ENCODE results near the gene POGZ.

POGZ gene

GRCh38 chr1:151407304-151407703 is 52.0 kb downstream of the POGZ start:
- H3K36me3 ChIP-seq (ENCODE audit: insufficient read depth, low read length): peaks cover 92% of the 10 kb centered on the region
- no peaks in the 10 kb centered on the region for H3K27me3 ChIP-seq (ENCODE audit: insufficient read depth, low read length)
- no peaks in the 10 kb centered on the region for H3K9me2 ChIP-seq (ENCODE audit: low read depth, low read length)
- H3K4me1 ChIP-seq (ENCODE audit: insufficient read depth, low read length, severe bottlenecking): no peaks in the 10 kb centered on the region
- H3F3A ChIP-seq (ENCODE audit: insufficient read depth, low read length): no peaks in the 10 kb centered on the region
- no peak overlapping the region for H3K4me3 ChIP-seq (ENCODE audit: low read depth, low read length, poor library complexity, severe bottlenecking)
- H3K27ac ChIP-seq (ENCODE audit: low read depth, low read length, poor library complexity, severe bottlenecking): no peak overlapping the region
- no peak overlapping the region for H2AFZ ChIP-seq (ENCODE audit: low read length)
- no peak overlapping the region for H3K9ac ChIP-seq (ENCODE audit: low read length)
- no peaks in the 10 kb centered on the region for H3K9me3 ChIP-seq (ENCODE audit: low read length)
- no peak for TF ChIP-seq EZH2 (IDR thresholded peaks at IDR 0.05; ENCODE audit: borderline replicate concordance, low read length)
- TF ChIP-seq, protein P1, sequence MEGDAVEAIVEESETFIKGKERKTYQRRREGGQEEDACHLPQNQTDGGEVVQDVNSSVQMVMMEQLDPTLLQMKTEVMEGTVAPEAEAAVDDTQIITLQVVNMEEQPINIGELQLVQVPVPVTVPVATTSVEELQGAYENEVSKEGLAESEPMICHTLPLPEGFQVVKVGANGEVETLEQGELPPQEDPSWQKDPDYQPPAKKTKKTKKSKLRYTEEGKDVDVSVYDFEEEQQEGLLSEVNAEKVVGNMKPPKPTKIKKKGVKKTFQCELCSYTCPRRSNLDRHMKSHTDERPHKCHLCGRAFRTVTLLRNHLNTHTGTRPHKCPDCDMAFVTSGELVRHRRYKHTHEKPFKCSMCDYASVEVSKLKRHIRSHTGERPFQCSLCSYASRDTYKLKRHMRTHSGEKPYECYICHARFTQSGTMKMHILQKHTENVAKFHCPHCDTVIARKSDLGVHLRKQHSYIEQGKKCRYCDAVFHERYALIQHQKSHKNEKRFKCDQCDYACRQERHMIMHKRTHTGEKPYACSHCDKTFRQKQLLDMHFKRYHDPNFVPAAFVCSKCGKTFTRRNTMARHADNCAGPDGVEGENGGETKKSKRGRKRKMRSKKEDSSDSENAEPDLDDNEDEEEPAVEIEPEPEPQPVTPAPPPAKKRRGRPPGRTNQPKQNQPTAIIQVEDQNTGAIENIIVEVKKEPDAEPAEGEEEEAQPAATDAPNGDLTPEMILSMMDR (IDR thresholded peaks at IDR 0.05; ENCODE audit: low read length): no peak
- H4K20me1 ChIP-seq (ENCODE audit: insufficient read depth, low read length): no peaks in the 10 kb centered on the region
- H3K4me2 ChIP-seq (ENCODE audit: low read length): no peak overlapping the region
- H3K79me2 ChIP-seq (ENCODE audit: insufficient read depth, low read length): no peaks in the 10 kb centered on the region

DNA sequence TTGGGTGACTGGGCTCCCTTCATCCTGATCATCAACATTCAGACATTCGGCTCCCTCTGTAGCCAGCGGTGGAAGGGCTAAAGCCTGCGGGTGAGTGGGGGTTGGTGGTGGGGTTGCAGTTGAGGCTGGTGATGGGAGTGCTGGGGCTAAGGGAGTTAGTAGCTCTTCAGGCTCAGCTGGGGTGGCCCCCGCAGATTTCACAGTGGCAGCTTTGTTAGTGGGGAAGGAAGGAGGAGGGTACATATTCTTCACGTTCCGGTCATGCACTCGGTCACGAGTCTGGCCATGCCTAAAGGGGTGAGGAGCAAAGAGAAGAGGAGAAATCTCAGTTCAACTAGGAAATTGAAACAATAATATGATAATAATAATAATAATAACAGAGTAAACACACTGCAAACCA is 53.1 kb downstream of the POGZ start:
- Histone ChIP-seq H3K27ac (ENCODE audit: low read depth, low read length, poor library complexity, severe bottlenecking) (no peak overlapping the region), H3K9me2 (ENCODE audit: low read depth, low read length) (no peaks in the 10 kb centered on the region), H3K4me2 (ENCODE audit: low read length) (no peak overlapping the region), H3K36me3 (ENCODE audit: insufficient read depth, low read length) (peaks cover 92% of the 10 kb centered on the region), H3K9me3 (ENCODE audit: low read length) (no peaks in the 10 kb centered on the region), H2AFZ (ENCODE audit: low read length) (no peak overlapping the region), H3K27me3 (ENCODE audit: insufficient read depth, low read length) (no peaks in the 10 kb centered on the region), H3F3A (ENCODE audit: insufficient read depth, low read length) (no peaks in the 10 kb centered on the region), H3K9ac (ENCODE audit: low read length) (no peak overlapping the region), H3K4me3 (ENCODE audit: low read depth, low read length, poor library complexity, severe bottlenecking) (no peak overlapping the region), H3K79me2 (ENCODE audit: insufficient read depth, low read length) (no peaks in the 10 kb centered on the region), H3K4me1 (ENCODE audit: insufficient read depth, low read length, severe bottlenecking) (peaks cover 4% of the 10 kb centered on the region), H4K20me1 (ENCODE audit: insufficient read depth, low read length) (no peaks in the 10 kb centered on the region)
- TF ChIP-seq, protein P1 (IDR thresholded peaks at IDR 0.05; ENCODE audit: low read length): no peak
- no peak for TF ChIP-seq EZH2 (IDR thresholded peaks at IDR 0.05; ENCODE audit: borderline replicate concordance, low read length)

GRCh38 chr1:151405187-151405951 is 53.9 kb downstream of the POGZ start:
- peaks cover 3% of the 10 kb centered on the region for H3K79me2 ChIP-seq (ENCODE audit: insufficient read depth, low read length)
- no peak overlapping the region for H2AFZ ChIP-seq (ENCODE audit: low read length)
- H3K9ac ChIP-seq (ENCODE audit: low read length): no peak overlapping the region
- no peaks in the 10 kb centered on the region for H3F3A ChIP-seq (ENCODE audit: insufficient read depth, low read length)
- H3K27me3 ChIP-seq (ENCODE audit: insufficient read depth, low read length): no peaks in the 10 kb centered on the region
- no peak for TF ChIP-seq EZH2 (IDR thresholded peaks at IDR 0.05; ENCODE audit: borderline replicate concordance, low read length)
- TF ChIP-seq, protein P1 (IDR thresholded peaks at IDR 0.05; ENCODE audit: low read length): no peak
- H3K4me3 ChIP-seq (ENCODE audit: low read depth, low read length, poor library complexity, severe bottlenecking): no peak overlapping the region
- H4K20me1 ChIP-seq (ENCODE audit: insufficient read depth, low read length): no peaks in the 10 kb centered on the region
- H3K27ac ChIP-seq (ENCODE audit: low read depth, low read length, poor library complexity, severe bottlenecking): no peak overlapping the region
- H3K36me3 ChIP-seq (ENCODE audit: insufficient read depth, low read length): peaks cover 92% of the 10 kb centered on the region
- no peaks in the 10 kb centered on the region for H3K9me2 ChIP-seq (ENCODE audit: low read depth, low read length)
- H3K4me2 ChIP-seq (ENCODE audit: low read length): no peak overlapping the region
- H3K4me1 ChIP-seq (ENCODE audit: insufficient read depth, low read length, severe bottlenecking): peaks cover 12% of the 10 kb centered on the region
- H3K9me3 ChIP-seq (ENCODE audit: low read length): no peaks in the 10 kb centered on the region
